ENCODE data around the gene DNAI7. TPM values are rescaled to one million over a fixed set of nuclear protein-coding genes. Genes with fewer than 3 reads are reported as not detected.

DNAI7 gene
- not detected in 2 replicates for total RNA-seq (2014; rRNA removed; shearing (Covaris generic); ENCODE audit: low replicate concordance)

- no peaks in the 10 kb centered on the region for H3K9me3 ChIP-seq (ENCODE audit: low read length)
- H3K4me3 ChIP-seq (ENCODE audit: low read length): peak within 1 kb of the TSS; percentile 79
- H3K27ac ChIP-seq (ENCODE audit: low read length): no peak within 1 kb of the TSS
- H4K20me1 ChIP-seq (ENCODE audit: insufficient read depth, low read depth, low read length): no peaks in the 10 kb centered on the region
- H3K9ac ChIP-seq (ENCODE audit: low read length): peak within 1 kb of the TSS; percentile 77
- peak within 1 kb of the TSS; percentile 93 for H2AFZ ChIP-seq (ENCODE audit: low read length)
- H3K36me3 ChIP-seq (ENCODE audit: insufficient read depth, low read length): no peaks in the 10 kb centered on the region
- peaks cover 25% of the 10 kb centered on the region for H3K4me1 ChIP-seq (ENCODE audit: low read length)
- H3K27me3 ChIP-seq (ENCODE audit: low read length): no peaks in the 10 kb centered on the region
- H3K9me2 ChIP-seq (replicated peaks; ENCODE audit: insufficient read depth, low read length): no peaks in the 10 kb centered on the region
- peak within 1 kb of the TSS; percentile 93 for H3K4me2 ChIP-seq (ENCODE audit: low read depth, low read length, poor library complexity, severe bottlenecking)
- no peaks in the 10 kb centered on the region for H3K79me2 ChIP-seq (ENCODE audit: low read length)
- peak; percentile 98 for DNase-seq
These were observed at the start of gene DNAI7, which contains the start of gene ETFRF1 for GRCh38 chr12:25195056-25195971. DNAI7 (minus strand) TSS chr12:25195160; CDS start chr12:25195078, 82 bp downstream. ETFRF1 (plus strand) TSS chr12:25195237; CDS start chr12:25203957, 8,720 bp downstream.

- Histone ChIP-seq H3K4me1 (ENCODE audit: low read length) (peaks cover 57% of the 10 kb centered on the region), H3K27me3 (ENCODE audit: low read length) (no peaks in the 10 kb centered on the region), H3K9me2 (replicated peaks; ENCODE audit: insufficient read depth, low read length) (no peaks in the 10 kb centered on the region), H3K4me3 (ENCODE audit: low read length) (no peak overlapping the region), H3K79me2 (ENCODE audit: low read length) (peaks cover 91% of the 10 kb centered on the region), H3K9ac (ENCODE audit: low read length) (no peak overlapping the region), H3K9me3 (ENCODE audit: low read length) (no peaks in the 10 kb centered on the region), H3K4me2 (ENCODE audit: low read depth, low read length, poor library complexity, severe bottlenecking) (no peak overlapping the region), H2AFZ (ENCODE audit: low read length) (no peak overlapping the region), H3K27ac (ENCODE audit: low read length) (no peak overlapping the region), H3K36me3 (ENCODE audit: insufficient read depth, low read length) (peaks cover 42% of the 10 kb centered on the region), H4K20me1 (ENCODE audit: insufficient read depth, low read depth, low read length) (no peaks in the 10 kb centered on the region)
- DNase-seq: no peak
These were observed 48.7 kb upstream of the DNAI7 start for GRCh38 chr12:25243680-25243990.

GRCh38 chr12:25242981-25243679, 48.2 kb upstream of the DNAI7 start:
- Histone ChIP-seq H2AFZ (ENCODE audit: low read length) (no peak overlapping the region), H3K27me3 (ENCODE audit: low read length) (no peaks in the 10 kb centered on the region), H3K79me2 (ENCODE audit: low read length) (peaks cover 91% of the 10 kb centered on the region), H3K9me3 (ENCODE audit: low read length) (no peaks in the 10 kb centered on the region), H3K36me3 (ENCODE audit: insufficient read depth, low read length) (peaks cover 45% of the 10 kb centered on the region), H3K4me1 (ENCODE audit: low read length) (peaks cover 52% of the 10 kb centered on the region), H3K4me3 (ENCODE audit: low read length) (no peak overlapping the region), H3K9ac (ENCODE audit: low read length) (no peak overlapping the region), H3K27ac (ENCODE audit: low read length) (no peak overlapping the region), H4K20me1 (ENCODE audit: insufficient read depth, low read depth, low read length) (no peaks in the 10 kb centered on the region), H3K4me2 (ENCODE audit: low read depth, low read length, poor library complexity, severe bottlenecking) (no peak overlapping the region), H3K9me2 (replicated peaks; ENCODE audit: insufficient read depth, low read length) (no peaks in the 10 kb centered on the region)
- no peak for DNase-seq

- Histone ChIP-seq H3K4me2 (ENCODE audit: low read depth, low read length, poor library complexity, severe bottlenecking) (peak overlapping the region; percentile 43), H3K36me3 (ENCODE audit: insufficient read depth, low read length) (peaks cover 48% of the 10 kb centered on the region), H3K4me1 (ENCODE audit: low read length) (peaks cover 43% of the 10 kb centered on the region), H3K79me2 (ENCODE audit: low read length) (peaks cover 92% of the 10 kb centered on the region), H3K4me3 (ENCODE audit: low read length) (no peak overlapping the region), H3K9me2 (replicated peaks; ENCODE audit: insufficient read depth, low read length) (no peaks in the 10 kb centered on the region), H2AFZ (ENCODE audit: low read length) (no peak overlapping the region), H3K27ac (ENCODE audit: low read length) (peak overlapping the region; percentile 54), H4K20me1 (ENCODE audit: insufficient read depth, low read depth, low read length) (no peaks in the 10 kb centered on the region), H3K9ac (ENCODE audit: low read length) (no peak overlapping the region), H3K27me3 (ENCODE audit: low read length) (no peaks in the 10 kb centered on the region), H3K9me3 (ENCODE audit: low read length) (no peaks in the 10 kb centered on the region)
- peak; percentile 85 for DNase-seq
These were observed 46.4 kb upstream of the DNAI7 start for GRCh38 chr12:25241167-25242020.

GRCh38 chr12:25236626-25237025, 41.7 kb upstream of the DNAI7 start:
- no peaks in the 10 kb centered on the region for H4K20me1 ChIP-seq (ENCODE audit: insufficient read depth, low read depth, low read length)
- no peak for DNase-seq
- peaks cover 11% of the 10 kb centered on the region for H3K4me1 ChIP-seq (ENCODE audit: low read length)
- H3K9me3 ChIP-seq (ENCODE audit: low read length): no peaks in the 10 kb centered on the region
- H3K9me2 ChIP-seq (replicated peaks; ENCODE audit: insufficient read depth, low read length): no peaks in the 10 kb centered on the region
- H3K27me3 ChIP-seq (ENCODE audit: low read length): no peaks in the 10 kb centered on the region
- peaks cover 50% of the 10 kb centered on the region for H3K36me3 ChIP-seq (ENCODE audit: insufficient read depth, low read length)
- no peak overlapping the region for H3K27ac ChIP-seq (ENCODE audit: low read length)
- no peak overlapping the region for H3K9ac ChIP-seq (ENCODE audit: low read length)
- H3K4me3 ChIP-seq (ENCODE audit: low read length): no peak overlapping the region
- H2AFZ ChIP-seq (ENCODE audit: low read length): no peak overlapping the region
- H3K4me2 ChIP-seq (ENCODE audit: low read depth, low read length, poor library complexity, severe bottlenecking): no peak overlapping the region
- H3K79me2 ChIP-seq (ENCODE audit: low read length): peaks cover 94% of the 10 kb centered on the region

- Histone ChIP-seq H3K9ac (ENCODE audit: low read length) (no peak overlapping the region), H3K27me3 (ENCODE audit: low read length) (no peaks in the 10 kb centered on the region), H3K4me3 (ENCODE audit: low read length) (no peak overlapping the region), H3K9me2 (replicated peaks; ENCODE audit: insufficient read depth, low read length) (no peaks in the 10 kb centered on the region), H3K4me2 (ENCODE audit: low read depth, low read length, poor library complexity, severe bottlenecking) (no peak overlapping the region), H3K9me3 (ENCODE audit: low read length) (no peaks in the 10 kb centered on the region), H3K36me3 (ENCODE audit: insufficient read depth, low read length) (peaks cover 50% of the 10 kb centered on the region), H3K79me2 (ENCODE audit: low read length) (peaks cover 95% of the 10 kb centered on the region), H2AFZ (ENCODE audit: low read length) (no peak overlapping the region), H3K4me1 (ENCODE audit: low read length) (peaks cover 6% of the 10 kb centered on the region), H4K20me1 (ENCODE audit: insufficient read depth, low read depth, low read length) (no peaks in the 10 kb centered on the region), H3K27ac (ENCODE audit: low read length) (no peak overlapping the region)
- DNase-seq: no peak
These were observed 41.2 kb upstream of the DNAI7 start for GRCh38 chr12:25236190-25236589.

GRCh38 chr12:25213338-25213737, 18.4 kb upstream of the DNAI7 start:
- Histone ChIP-seq H3K27ac (ENCODE audit: low read length) (no peak overlapping the region), H3K9ac (ENCODE audit: low read length) (no peak overlapping the region), H3K9me2 (replicated peaks; ENCODE audit: insufficient read depth, low read length) (no peaks in the 10 kb centered on the region), H3K9me3 (ENCODE audit: low read length) (no peaks in the 10 kb centered on the region), H3K27me3 (ENCODE audit: low read length) (no peaks in the 10 kb centered on the region), H4K20me1 (ENCODE audit: insufficient read depth, low read depth, low read length) (no peaks in the 10 kb centered on the region), H2AFZ (ENCODE audit: low read length) (no peak overlapping the region), H3K4me2 (ENCODE audit: low read depth, low read length, poor library complexity, severe bottlenecking) (no peak overlapping the region), H3K4me3 (ENCODE audit: low read length) (no peak overlapping the region), H3K36me3 (ENCODE audit: insufficient read depth, low read length) (peaks cover 14% of the 10 kb centered on the region; the same call in 1 of the 2 replicates), H3K79me2 (ENCODE audit: low read length) (peaks cover 39% of the 10 kb centered on the region), H3K4me1 (ENCODE audit: low read length) (no peaks in the 10 kb centered on the region)
- DNase-seq: no peak

Data from Karpas-422 (cell line).